Stimulated activated naive CD8-positive, alpha-beta T cell treated with anti-CD3 and anti-CD28 coated beads, Interleukin-15, Interleukin-2, amounts not matched to agents 100 ng/mL and 50 ng/mL, for 24 hours (primary cell): ENCODE results near the gene OR4D1.

Experiments
- H3K27ac Mint-ChIP-seq: one replicate; pipeline ENCODE4 v1.8.0; 2021; ENCODE audit warnings: mild to moderate bottlenecking, mixed read lengths
- H3K27me3 Mint-ChIP-seq: one replicate; pipeline ENCODE4 v1.8.0; 2021; ENCODE audit warnings: mixed read lengths
- H3K36me3 Mint-ChIP-seq: one replicate; pipeline ENCODE4 v1.8.0; 2021; ENCODE audit warnings: low read depth, mixed read lengths
- H3K4me1 Mint-ChIP-seq: one replicate; pipeline ENCODE4 v1.8.0; 2021; ENCODE audit warnings: low read depth, mixed read lengths
- H3K4me3 Mint-ChIP-seq: one replicate; pipeline ENCODE4 v1.8.0; 2021; ENCODE audit warnings: mild to moderate bottlenecking, mixed read lengths
- H3K9me3 Mint-ChIP-seq: one replicate; pipeline ENCODE4 v1.8.0; 2021; ENCODE audit warnings: mixed read lengths

Gene OR4D1

GRCh38 chr17:58174871-58175270 is 26.7 kb downstream of the OR4D1 start:
- peaks cover 2% of the 10 kb centered on the region for H3K27me3 Mint-ChIP-seq
- H3K4me3 Mint-ChIP-seq, result no peak overlapping the region
- H3K27ac Mint-ChIP-seq, result no peak overlapping the region
- H3K36me3 Mint-ChIP-seq, result no peaks in the 10 kb centered on the region
- no peaks in the 10 kb centered on the region for H3K9me3 Mint-ChIP-seq
- H3K4me1 Mint-ChIP-seq, result peaks cover 25% of the 10 kb centered on the region

GRCh38 chr17:58176200-58176599 is 28.0 kb downstream of the OR4D1 start:
- Mint-ChIP-seq H3K27me3 (peaks cover 2% of the 10 kb centered on the region), H3K36me3 (no peaks in the 10 kb centered on the region), H3K27ac (no peak overlapping the region), H3K4me1 (peaks cover 14% of the 10 kb centered on the region), H3K9me3 (no peaks in the 10 kb centered on the region), H3K4me3 (no peak overlapping the region)

- peaks cover 2% of the 10 kb centered on the region for H3K27me3 Mint-ChIP-seq
- H3K27ac Mint-ChIP-seq, result no peak overlapping the region
- no peaks in the 10 kb centered on the region for H3K36me3 Mint-ChIP-seq
- no peak overlapping the region for H3K4me3 Mint-ChIP-seq
- H3K4me1 Mint-ChIP-seq, result no peaks in the 10 kb centered on the region
- no peaks in the 10 kb centered on the region for H3K9me3 Mint-ChIP-seq
Observed at GRCh38 chr17:58181796-58182195, 33.6 kb downstream of the OR4D1 start.

GRCh38 chr17:58183514-58183913 is 35.3 kb downstream of the OR4D1 start:
- H3K4me3 Mint-ChIP-seq, result no peak overlapping the region
- H3K4me1 Mint-ChIP-seq, result no peaks in the 10 kb centered on the region
- H3K27ac Mint-ChIP-seq, result no peak overlapping the region
- no peaks in the 10 kb centered on the region for H3K36me3 Mint-ChIP-seq
- no peaks in the 10 kb centered on the region for H3K9me3 Mint-ChIP-seq
- H3K27me3 Mint-ChIP-seq, result no peaks in the 10 kb centered on the region

GRCh38 chr17:58184308-58184985 is 36.3 kb downstream of the OR4D1 start:
- Mint-ChIP-seq H3K4me3 (no peak overlapping the region), H3K4me1 (no peaks in the 10 kb centered on the region)

GRCh38 chr17:58184986-58185761 is 37.0 kb downstream of the OR4D1 start:
- peaks cover 6% of the 10 kb centered on the region for H3K27me3 Mint-ChIP-seq
- H3K36me3 Mint-ChIP-seq, result no peaks in the 10 kb centered on the region

More at GRCh38 chr17:58184308-58184985, 36.3 kb downstream of the OR4D1 start:
- peaks cover under 1% of the 10 kb centered on the region for H3K27me3 Mint-ChIP-seq
- no peaks in the 10 kb centered on the region for H3K9me3 Mint-ChIP-seq
- H3K27ac Mint-ChIP-seq, result no peak overlapping the region
- no peaks in the 10 kb centered on the region for H3K36me3 Mint-ChIP-seq

GRCh38 chr17:58186591-58186990 is 38.4 kb downstream of the OR4D1 start:
- Mint-ChIP-seq H3K36me3 (no peaks in the 10 kb centered on the region), H3K4me3 (no peak overlapping the region), H3K4me1 (no peaks in the 10 kb centered on the region), H3K27ac (no peak overlapping the region), H3K9me3 (no peaks in the 10 kb centered on the region), H3K27me3 (peaks cover 6% of the 10 kb centered on the region)

More at GRCh38 chr17:58184986-58185761, 37.0 kb downstream of the OR4D1 start:
- Mint-ChIP-seq H3K4me3 (no peak overlapping the region), H3K9me3 (no peaks in the 10 kb centered on the region), H3K27ac (no peak overlapping the region), H3K4me1 (no peaks in the 10 kb centered on the region)

GRCh38 chr17:58187063-58187462 is 38.9 kb downstream of the OR4D1 start:
- Mint-ChIP-seq H3K27me3 (peaks cover 6% of the 10 kb centered on the region), H3K27ac (no peak overlapping the region)

GRCh38 chr17:58187675-58188074 is 39.5 kb downstream of the OR4D1 start:
- Mint-ChIP-seq H3K4me1 (no peaks in the 10 kb centered on the region), H3K27me3 (peaks cover 6% of the 10 kb centered on the region), H3K4me3 (no peak overlapping the region), H3K9me3 (no peaks in the 10 kb centered on the region), H3K27ac (no peak overlapping the region), H3K36me3 (no peaks in the 10 kb centered on the region)

More at GRCh38 chr17:58187063-58187462, 38.9 kb downstream of the OR4D1 start:
- Mint-ChIP-seq H3K4me3 (no peak overlapping the region), H3K4me1 (no peaks in the 10 kb centered on the region), H3K36me3 (no peaks in the 10 kb centered on the region), H3K9me3 (no peaks in the 10 kb centered on the region)

GRCh38 chr17:58189436-58190146 is 41.4 kb downstream of the OR4D1 start:
- Mint-ChIP-seq H3K4me1 (no peaks in the 10 kb centered on the region), H3K4me3 (no peak overlapping the region), H3K36me3 (no peaks in the 10 kb centered on the region), H3K27me3 (peaks cover 6% of the 10 kb centered on the region), H3K9me3 (no peaks in the 10 kb centered on the region), H3K27ac (peak overlapping the region; percentile 45)

GRCh38 chr17:58191241-58191896 is 43.2 kb downstream of the OR4D1 start:
- H3K27me3 Mint-ChIP-seq, result peaks cover 6% of the 10 kb centered on the region
- no peak overlapping the region for H3K27ac Mint-ChIP-seq
- H3K36me3 Mint-ChIP-seq, result no peaks in the 10 kb centered on the region
- H3K4me1 Mint-ChIP-seq, result no peaks in the 10 kb centered on the region
- H3K4me3 Mint-ChIP-seq, result no peak overlapping the region
- H3K9me3 Mint-ChIP-seq, result no peaks in the 10 kb centered on the region

GRCh38 chr17:58192612-58193011 is 44.4 kb downstream of the OR4D1 start, which contains the start of gene EPX:
EPX (plus strand) TSS chr17:58192726; CDS start chr17:58192847, 121 bp downstream.
- no peak within 1 kb of the TSS for H3K4me3 Mint-ChIP-seq
- no peak within 1 kb of the TSS for H3K27ac Mint-ChIP-seq
- no peaks in the 10 kb centered on the region for H3K36me3 Mint-ChIP-seq
- H3K4me1 Mint-ChIP-seq, result no peaks in the 10 kb centered on the region
- H3K9me3 Mint-ChIP-seq, result no peaks in the 10 kb centered on the region
- peaks cover 6% of the 10 kb centered on the region for H3K27me3 Mint-ChIP-seq

GRCh38 chr17:58193641-58194255 is 45.6 kb downstream of the OR4D1 start:
- Mint-ChIP-seq H3K9me3 (no peaks in the 10 kb centered on the region), H3K4me3 (no peak overlapping the region), H3K4me1 (no peaks in the 10 kb centered on the region), H3K36me3 (no peaks in the 10 kb centered on the region), H3K27me3 (peaks cover 12% of the 10 kb centered on the region), H3K27ac (no peak overlapping the region)

- Mint-ChIP-seq H3K4me3 (no peak overlapping the region), H3K27me3 (peaks cover 10% of the 10 kb centered on the region), H3K27ac (no peak overlapping the region), H3K36me3 (no peaks in the 10 kb centered on the region), H3K9me3 (no peaks in the 10 kb centered on the region), H3K4me1 (no peaks in the 10 kb centered on the region)
Observed at GRCh38 chr17:58195518-58196123, 47.4 kb downstream of the OR4D1 start.
